HEK293T (cell line): ENCODE results near the gene SMARCAD1.

ENCODE experiments used
- BHLHE40 ChIP-seq: fragments of 450-650 bp; IDR thresholded peaks from 2 replicates; pipeline ENCODE4 v1.6.1; 2016; ENCODE audit warnings: mild to moderate bottlenecking, moderate library complexity, borderline replicate concordance
- HDGF ChIP-seq: fragments of 450-650 bp; IDR thresholded peaks from 2 replicates; pipeline ENCODE4 v1.6.1; 2017; ENCODE audit warnings: antibody characterized with exemption, borderline replicate concordance
- SP1 ChIP-seq: fragments of 450-650 bp; IDR thresholded peaks from 2 replicates; pipeline ENCODE4 v1.6.1; 2017

GRCh38 chr4:94277534-94277933 lies 69.9 kb downstream of the SMARCAD1 start:
- TF ChIP-seq SP1 (no peak), BHLHE40 (no peak), HDGF (no peak)
